ENCODE data around the gene RAB11FIP4.

GRCh38 chr17:31392856-31393748, 1.6 kb downstream of the RAB11FIP4 start:
- TF ChIP-seq CTCF (IDR thresholded peaks at IDR 0.05) (no peak), ZFX (IDR thresholded peaks at IDR 0.05; ENCODE audit: borderline replicate concordance) (no peak)

Data from 22Rv1 (cell line).